Measurements from ENCODE around the gene FOXD4L1. TPM values are rescaled to one million over a fixed set of nuclear protein-coding genes. Genes with fewer than 3 reads are reported as not detected.
"Not testable (repeated sequence)": the region's sequence is repeated elsewhere in the genome, so short reads cannot be mapped to it uniquely, and the experiment has no call there.

The FOXD4L1 gene
- total RNA-seq, 2 experiments from 2014 or later = 0.14 TPM; not detected in 1

DNA sequence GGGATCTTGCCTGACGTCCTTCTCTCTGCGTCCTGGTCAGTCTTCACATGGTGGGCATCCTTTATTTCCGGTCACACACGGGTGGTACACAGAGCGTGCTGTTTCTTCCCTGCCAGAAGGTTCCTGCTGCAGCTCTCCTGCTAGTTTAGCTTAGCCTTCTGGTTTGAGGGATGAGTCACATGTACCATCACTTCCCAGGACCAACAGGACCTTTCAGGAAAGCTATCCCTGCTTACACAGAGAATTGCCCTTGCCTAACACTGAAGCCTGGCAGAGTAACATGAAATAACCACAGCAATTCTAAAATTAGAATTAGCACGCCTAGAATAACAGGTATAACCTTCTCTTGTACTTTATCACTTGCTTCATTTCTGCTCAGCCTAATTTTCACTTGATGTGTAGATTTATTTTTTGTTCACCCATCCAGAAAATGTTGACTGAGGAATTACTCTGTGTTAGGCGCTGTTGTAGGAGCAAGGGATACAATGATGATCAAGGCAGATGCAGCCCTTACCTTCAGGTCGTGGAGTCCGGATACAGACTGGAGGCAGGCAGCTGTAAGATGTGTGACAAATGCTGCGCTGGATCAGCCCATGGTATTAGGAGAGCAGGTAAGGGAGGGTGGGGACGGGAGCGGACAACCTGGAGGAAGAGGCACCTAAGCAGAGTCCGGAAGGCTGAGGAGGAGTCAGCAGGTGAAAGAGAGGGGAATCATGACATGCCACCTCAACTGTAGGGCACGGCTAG, 9.1 kb downstream of the FOXD4L1 start:
- H3K27ac Mint-ChIP-seq; H3K36me3 Mint-ChIP-seq (ENCODE audit: low read depth); H3K4me1 Mint-ChIP-seq; H3K9me3 Mint-ChIP-seq (ENCODE audit: low read depth); POLR2A ChIA-PET; CTCF ChIA-PET; H3K4me3 Mint-ChIP-seq; DNase-seq: not testable (repeated sequence)
- intact Hi-C loops (cut with DNase I, micrococcal nuclease) = loop anchor here in 1 of 2 experiments (10.0 kb wide), 1 partner anchor 233 kb away; the partner anchor contains the start of gene PAX8
- peaks cover 14% of the 10 kb centered on the region for H3K27me3 Mint-ChIP-seq
- ATAC-seq = peak; percentile 17

DNA sequence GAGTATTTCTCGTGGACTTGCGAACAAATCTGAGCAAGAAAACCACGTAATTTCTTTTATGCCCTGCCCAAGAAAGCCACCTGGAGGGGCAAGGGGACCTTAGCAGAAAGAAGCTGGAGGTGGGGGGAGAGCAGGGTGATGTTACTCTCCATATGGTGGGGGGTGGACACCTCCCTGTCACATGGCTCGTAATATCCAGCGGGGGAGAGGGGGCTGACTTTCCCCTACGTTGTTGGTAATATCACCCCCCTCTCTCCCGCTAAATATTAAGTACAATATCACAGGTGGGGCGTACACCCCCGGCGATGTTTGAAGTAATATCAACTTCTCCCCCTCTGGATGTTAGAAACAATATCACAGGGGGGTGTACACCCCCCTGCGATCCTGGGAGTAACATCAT, 9.7 kb downstream of the FOXD4L1 start:
- H3K9me3 Mint-ChIP-seq (ENCODE audit: low read depth); H3K4me1 Mint-ChIP-seq; POLR2A ChIA-PET; H3K27ac Mint-ChIP-seq; H3K4me3 Mint-ChIP-seq; DNase-seq; CTCF ChIA-PET; ATAC-seq; H3K36me3 Mint-ChIP-seq (ENCODE audit: low read depth): not testable (repeated sequence)
- intact Hi-C loops (cut with DNase I, micrococcal nuclease) = loop anchor here in 1 of 2 experiments (10.0 kb wide), 1 partner anchor 233 kb away; the partner anchor contains the start of gene PAX8
- H3K27me3 Mint-ChIP-seq = peaks cover 11% of the 10 kb centered on the region

DNA sequence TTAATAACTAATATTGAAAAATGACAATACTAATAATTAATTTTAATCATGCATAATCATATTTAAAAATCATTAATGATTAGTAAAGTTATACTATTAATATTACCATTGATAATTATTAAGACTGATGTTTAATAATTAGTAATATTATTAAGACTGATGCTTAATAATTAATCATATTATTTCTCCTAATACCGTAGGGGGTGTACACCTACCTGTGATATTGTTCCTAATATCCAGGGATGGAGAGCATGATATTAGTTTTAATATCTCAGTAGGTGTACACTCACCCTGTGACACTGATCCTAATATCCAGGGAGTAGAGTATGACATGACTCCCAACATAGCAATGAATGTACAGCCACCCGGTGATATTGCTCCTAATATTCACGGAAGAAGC, 12.4 kb downstream of the FOXD4L1 start:
- CTCF ChIA-PET; POLR2A ChIA-PET; H3K4me3 Mint-ChIP-seq; H3K4me1 Mint-ChIP-seq; intact Hi-C loops (cut with DNase I, micrococcal nuclease); DNase-seq; H3K27ac Mint-ChIP-seq; H3K27me3 Mint-ChIP-seq; H3K36me3 Mint-ChIP-seq (ENCODE audit: low read depth); H3K9me3 Mint-ChIP-seq (ENCODE audit: low read depth); ATAC-seq: not testable (repeated sequence)

DNA sequence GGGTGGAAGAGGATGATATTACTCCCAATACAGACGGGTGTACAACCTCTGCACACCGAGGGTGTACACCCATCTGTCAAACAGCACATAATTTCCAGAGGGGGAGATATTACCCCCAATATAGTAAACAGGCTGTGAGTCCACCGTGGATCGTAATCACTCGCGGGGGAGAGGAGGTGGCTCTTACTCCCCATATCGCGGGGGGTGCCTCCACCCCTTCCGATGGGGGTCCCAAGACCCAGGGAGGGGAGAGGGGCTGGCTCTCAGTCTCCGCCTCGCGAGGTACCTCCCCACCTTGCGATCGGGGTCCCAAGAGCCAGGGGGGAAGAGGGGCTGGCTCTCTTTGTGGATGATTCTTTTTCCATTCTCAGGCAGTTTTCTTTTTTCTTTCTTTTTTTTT, 13.4 kb downstream of the FOXD4L1 start:
- H3K4me3 Mint-ChIP-seq; DNase-seq; CTCF ChIA-PET; H3K36me3 Mint-ChIP-seq (ENCODE audit: low read depth); H3K4me1 Mint-ChIP-seq; H3K9me3 Mint-ChIP-seq (ENCODE audit: low read depth); H3K27ac Mint-ChIP-seq; intact Hi-C loops (cut with DNase I, micrococcal nuclease); H3K27me3 Mint-ChIP-seq; POLR2A ChIA-PET: not testable (repeated sequence)
- peak; percentile 36 for ATAC-seq

DNA sequence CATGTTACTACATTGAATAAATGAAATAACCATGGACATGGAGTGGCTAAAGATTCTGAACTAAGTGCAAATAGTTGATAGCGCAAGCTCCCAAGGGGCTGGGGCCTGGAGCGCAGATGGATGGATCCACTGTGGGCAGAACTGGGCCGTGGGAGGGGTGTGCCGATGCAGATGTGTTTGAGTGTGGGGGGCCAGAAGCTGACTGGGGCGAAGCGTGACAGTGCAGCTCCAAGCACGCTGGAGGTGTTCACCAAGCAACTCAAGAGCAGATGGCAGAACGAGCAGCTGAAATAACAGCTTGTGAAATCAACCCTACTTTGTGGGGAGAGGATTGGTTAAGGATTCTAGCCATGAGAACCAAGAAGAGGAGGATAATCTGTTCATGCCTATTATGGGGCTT, 17.0 kb downstream of the FOXD4L1 start:
- H3K4me1 Mint-ChIP-seq; CTCF ChIA-PET; ATAC-seq; intact Hi-C loops (cut with DNase I, micrococcal nuclease); H3K36me3 Mint-ChIP-seq (ENCODE audit: low read depth); H3K27ac Mint-ChIP-seq; POLR2A ChIA-PET; DNase-seq; H3K27me3 Mint-ChIP-seq; H3K9me3 Mint-ChIP-seq (ENCODE audit: low read depth); H3K4me3 Mint-ChIP-seq: not testable (repeated sequence)

DNA sequence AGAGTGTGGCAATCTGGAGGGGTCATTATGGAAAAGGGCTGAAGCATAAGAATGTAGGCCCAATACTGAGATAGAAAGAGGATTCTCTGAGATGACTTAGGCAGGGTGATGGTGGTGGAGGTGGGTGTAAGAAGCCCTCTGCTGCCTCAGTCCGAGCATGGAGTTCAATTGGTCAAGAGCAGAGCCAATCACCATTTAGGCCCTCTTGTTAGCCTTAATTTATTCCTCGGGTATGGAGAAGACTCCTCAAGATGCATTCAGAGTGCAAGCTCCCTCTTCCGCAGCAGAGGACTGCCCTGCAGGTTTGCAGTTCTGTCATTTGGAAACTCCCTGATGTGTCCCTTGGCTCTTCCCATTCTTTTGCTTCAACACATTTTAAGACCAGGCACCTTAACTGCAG, 17.5 kb downstream of the FOXD4L1 start:
- POLR2A ChIA-PET; intact Hi-C loops (cut with DNase I, micrococcal nuclease); H3K4me1 Mint-ChIP-seq: not testable (repeated sequence)

DNA sequence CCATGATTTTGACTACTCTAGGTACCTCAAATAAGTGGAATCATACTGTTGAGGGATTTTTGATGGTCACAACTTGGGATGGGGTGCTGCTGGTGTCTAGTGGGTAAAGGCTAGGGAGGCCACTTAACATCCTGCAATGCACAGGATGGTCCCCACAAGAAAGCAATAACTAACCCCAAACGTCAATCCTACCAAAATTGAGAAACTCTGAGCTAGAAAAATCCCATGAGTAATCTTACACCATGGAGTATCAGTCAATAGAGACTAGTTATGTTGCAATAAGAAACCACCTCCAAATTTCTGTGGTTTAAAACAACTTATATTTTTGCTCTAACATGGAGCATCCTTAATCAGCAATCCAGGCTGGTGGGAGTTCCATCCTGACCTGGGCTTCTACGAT, 18.6 kb downstream of the FOXD4L1 start:
- H3K27ac Mint-ChIP-seq, POLR2A ChIA-PET: not testable (repeated sequence)

More for the DNA sequence above, 17.5 kb downstream of the FOXD4L1 start:
- H3K4me3 Mint-ChIP-seq; H3K9me3 Mint-ChIP-seq (ENCODE audit: low read depth); CTCF ChIA-PET; DNase-seq; H3K27me3 Mint-ChIP-seq; ATAC-seq; H3K36me3 Mint-ChIP-seq (ENCODE audit: low read depth); H3K27ac Mint-ChIP-seq: not testable (repeated sequence)

DNA sequence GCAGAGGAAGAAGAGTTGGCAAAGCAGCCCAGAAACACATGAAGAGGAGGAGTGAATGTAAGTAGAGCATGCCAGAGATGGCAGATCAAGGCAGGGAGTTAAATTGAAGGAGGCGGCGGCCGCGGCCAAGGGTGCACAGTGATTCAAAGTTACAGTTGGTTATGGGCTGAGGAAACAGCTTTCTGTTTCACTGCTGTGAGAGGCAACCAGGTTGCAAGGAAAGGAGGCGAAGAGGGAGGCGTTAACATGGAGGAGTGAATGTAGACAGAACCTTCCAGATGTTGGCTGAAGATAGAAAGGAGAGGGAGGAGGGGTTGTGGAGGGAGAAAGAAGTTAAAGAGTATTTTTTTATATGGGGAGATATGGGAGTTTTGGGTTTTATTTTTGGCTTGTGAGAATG, 22.4 kb downstream of the FOXD4L1 start:
- intact Hi-C loops (cut with DNase I, micrococcal nuclease); ATAC-seq; H3K9me3 Mint-ChIP-seq (ENCODE audit: low read depth); H3K27ac Mint-ChIP-seq; H3K27me3 Mint-ChIP-seq; H3K36me3 Mint-ChIP-seq (ENCODE audit: low read depth); POLR2A ChIA-PET; H3K4me3 Mint-ChIP-seq; H3K4me1 Mint-ChIP-seq; CTCF ChIA-PET: not testable (repeated sequence)
- peak; percentile 18 for DNase-seq

More for the DNA sequence above, 18.6 kb downstream of the FOXD4L1 start:
- CTCF ChIA-PET; intact Hi-C loops (cut with DNase I, micrococcal nuclease); H3K27me3 Mint-ChIP-seq; H3K36me3 Mint-ChIP-seq (ENCODE audit: low read depth); H3K4me1 Mint-ChIP-seq; H3K9me3 Mint-ChIP-seq (ENCODE audit: low read depth); H3K4me3 Mint-ChIP-seq; DNase-seq: not testable (repeated sequence)
- peak; percentile 83 for ATAC-seq

DNA sequence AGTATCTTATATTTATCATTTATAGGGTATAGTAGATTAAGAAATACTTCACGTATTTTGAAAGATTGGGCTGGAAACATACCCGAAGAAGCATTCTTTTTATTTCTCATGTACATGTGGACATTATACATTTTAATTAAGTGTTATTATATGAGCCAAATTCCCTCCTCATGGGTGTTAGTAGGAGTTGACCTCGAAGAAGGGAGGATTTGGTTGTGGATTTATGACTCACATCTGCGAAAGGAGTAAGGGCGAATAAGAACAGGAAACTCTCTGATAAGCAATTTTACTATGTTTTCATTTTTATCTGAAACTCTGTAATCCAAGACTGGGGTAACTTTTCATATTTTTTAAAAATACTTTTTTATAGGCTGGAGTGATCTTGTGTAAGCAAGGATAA, 23.0 kb downstream of the FOXD4L1 start:
- H3K27me3 Mint-ChIP-seq; H3K4me1 Mint-ChIP-seq; DNase-seq; CTCF ChIA-PET; H3K4me3 Mint-ChIP-seq; H3K36me3 Mint-ChIP-seq (ENCODE audit: low read depth); ATAC-seq; POLR2A ChIA-PET; intact Hi-C loops (cut with DNase I, micrococcal nuclease); H3K9me3 Mint-ChIP-seq (ENCODE audit: low read depth); H3K27ac Mint-ChIP-seq: not testable (repeated sequence)

DNA sequence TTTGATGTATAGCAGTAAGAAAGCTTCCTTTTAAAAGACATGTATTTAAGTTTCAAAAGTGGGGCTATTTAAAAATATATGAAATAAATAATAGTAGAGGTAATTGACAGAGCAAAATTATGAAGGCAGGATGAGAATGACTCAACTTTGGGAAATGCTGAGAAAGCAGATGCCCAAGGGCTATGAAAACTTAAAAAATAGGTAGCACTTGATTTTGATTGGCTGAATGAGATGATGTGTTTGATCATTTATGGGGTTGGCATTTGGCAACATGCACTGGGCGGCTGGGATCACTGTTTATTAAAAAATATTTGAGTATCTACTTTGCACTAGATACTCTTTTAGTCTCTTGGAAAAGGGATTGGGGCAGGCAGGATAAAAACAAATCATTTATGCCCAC, 26.5 kb downstream of the FOXD4L1 start:
- H3K9me3 Mint-ChIP-seq (ENCODE audit: low read depth); H3K4me3 Mint-ChIP-seq; H3K4me1 Mint-ChIP-seq; DNase-seq; ATAC-seq; H3K27ac Mint-ChIP-seq; intact Hi-C loops (cut with DNase I, micrococcal nuclease); CTCF ChIA-PET; H3K27me3 Mint-ChIP-seq; POLR2A ChIA-PET; H3K36me3 Mint-ChIP-seq (ENCODE audit: low read depth): not testable (repeated sequence)

DNA sequence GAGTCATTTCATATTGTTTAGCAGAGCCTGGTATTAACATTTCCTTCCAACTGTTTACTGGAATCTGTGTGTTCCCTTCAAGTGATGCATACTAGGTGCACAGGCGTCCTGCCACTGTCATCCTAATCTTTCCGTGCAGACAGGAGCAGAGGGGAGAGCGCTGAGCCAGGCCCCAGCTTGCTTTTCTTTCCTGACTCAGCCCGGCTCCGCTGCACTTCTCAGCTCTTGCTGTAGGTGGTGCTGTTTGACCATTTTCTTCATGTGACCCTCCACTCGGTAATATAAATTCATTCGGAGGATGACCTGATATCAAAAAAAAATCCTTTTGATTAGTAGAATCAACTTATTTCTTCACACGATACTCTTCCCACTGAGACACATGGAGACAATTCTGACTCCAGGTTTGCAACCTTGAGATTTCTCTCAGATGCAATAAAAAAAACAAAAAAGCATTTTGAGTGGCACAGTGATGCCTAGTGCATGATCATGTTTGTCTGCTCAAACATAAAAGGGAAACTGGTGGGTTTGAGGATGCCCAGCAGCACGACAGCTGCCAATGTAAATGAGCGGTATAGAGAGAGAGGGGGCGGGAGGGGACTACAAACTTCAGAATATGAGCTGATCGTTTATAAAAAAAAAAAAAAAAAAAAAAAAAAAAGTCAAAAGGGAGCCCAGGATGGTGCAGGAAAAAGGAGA, 29.0 kb downstream of the FOXD4L1 start:
- POLR2A ChIA-PET; H3K27me3 Mint-ChIP-seq; H3K27ac Mint-ChIP-seq; intact Hi-C loops (cut with DNase I, micrococcal nuclease); H3K4me1 Mint-ChIP-seq; H3K9me3 Mint-ChIP-seq (ENCODE audit: low read depth); H3K36me3 Mint-ChIP-seq (ENCODE audit: low read depth); H3K4me3 Mint-ChIP-seq; DNase-seq: not testable (repeated sequence)
- peak; percentile 92 for ATAC-seq
- CTCF ChIA-PET = interaction anchor here (0.7 kb wide), 1 partner anchor 183 kb away, joined by 3 read pairs; no protein-coding TSS in a partner anchor

DNA sequence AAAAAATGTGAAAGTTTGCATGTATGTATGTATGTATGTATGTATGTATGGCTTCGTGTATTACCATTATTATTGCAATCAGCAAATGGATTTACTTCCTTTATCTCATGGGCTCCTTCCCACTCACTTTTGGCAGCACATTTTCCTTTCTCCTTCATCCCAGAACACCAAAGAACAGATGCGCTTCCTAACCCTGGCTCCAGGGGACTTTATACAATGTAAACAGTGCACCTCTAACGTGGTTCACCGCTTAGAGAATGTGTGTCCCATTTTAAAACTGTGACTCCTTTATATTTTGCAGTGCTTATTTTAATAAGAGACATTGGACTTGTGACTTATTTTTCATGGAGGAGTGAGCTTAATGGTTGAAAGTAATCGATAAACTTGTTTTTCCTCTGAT, 29.7 kb downstream of the FOXD4L1 start:
- POLR2A ChIA-PET; H3K4me1 Mint-ChIP-seq; H3K4me3 Mint-ChIP-seq; intact Hi-C loops (cut with DNase I, micrococcal nuclease); DNase-seq; H3K9me3 Mint-ChIP-seq (ENCODE audit: low read depth); H3K27me3 Mint-ChIP-seq; H3K36me3 Mint-ChIP-seq (ENCODE audit: low read depth); ATAC-seq; H3K27ac Mint-ChIP-seq: not testable (repeated sequence)
- CTCF ChIA-PET = interaction anchor here (0.7 kb wide), 1 partner anchor 182 kb away, joined by 3 read pairs; no protein-coding TSS in a partner anchor

Measured in activated CD4-positive, alpha-beta T cell treated with anti-CD3 and anti-CD28 coated beads for 36 hours (primary cell).